Stimulated activated CD4-positive, alpha-beta T cell treated with anti-CD3 and anti-CD28 coated beads, TNF-alpha, amount 100 ng/mL, for 24 hours (primary cell): Measurements from ENCODE around the gene LIAS.

Source experiments
- DNase-seq, 3 experiments: peaks; one replicate each; pipeline ENCODE4 v3.0.0-alpha.2; 2020; ENCODE audit warnings: low read depth in 3 of 3

Gene LIAS

GRCh38 chr4:39528061-39528465 is 69.2 kb downstream of the LIAS start:
- no peak for DNase-seq
